Dedifferentiated amniotic fluid mesenchymal stem cell (primary cell): ENCODE data around the gene CGREF1.

Source experiments
- DNase-seq: peaks from one replicate; pipeline ENCODE4 v3.0.0-alpha.2; 2016; ENCODE audit errors: extremely low spot score

CGREF1 gene

GRCh38 chr2:27118525-27119329 is at the start of gene CGREF1:
TSS of gene CGREF1 (minus strand) at chr2:27119128. CDS start at chr2:27104366, 14,762 bp downstream.
- no peak for DNase-seq

DNA sequence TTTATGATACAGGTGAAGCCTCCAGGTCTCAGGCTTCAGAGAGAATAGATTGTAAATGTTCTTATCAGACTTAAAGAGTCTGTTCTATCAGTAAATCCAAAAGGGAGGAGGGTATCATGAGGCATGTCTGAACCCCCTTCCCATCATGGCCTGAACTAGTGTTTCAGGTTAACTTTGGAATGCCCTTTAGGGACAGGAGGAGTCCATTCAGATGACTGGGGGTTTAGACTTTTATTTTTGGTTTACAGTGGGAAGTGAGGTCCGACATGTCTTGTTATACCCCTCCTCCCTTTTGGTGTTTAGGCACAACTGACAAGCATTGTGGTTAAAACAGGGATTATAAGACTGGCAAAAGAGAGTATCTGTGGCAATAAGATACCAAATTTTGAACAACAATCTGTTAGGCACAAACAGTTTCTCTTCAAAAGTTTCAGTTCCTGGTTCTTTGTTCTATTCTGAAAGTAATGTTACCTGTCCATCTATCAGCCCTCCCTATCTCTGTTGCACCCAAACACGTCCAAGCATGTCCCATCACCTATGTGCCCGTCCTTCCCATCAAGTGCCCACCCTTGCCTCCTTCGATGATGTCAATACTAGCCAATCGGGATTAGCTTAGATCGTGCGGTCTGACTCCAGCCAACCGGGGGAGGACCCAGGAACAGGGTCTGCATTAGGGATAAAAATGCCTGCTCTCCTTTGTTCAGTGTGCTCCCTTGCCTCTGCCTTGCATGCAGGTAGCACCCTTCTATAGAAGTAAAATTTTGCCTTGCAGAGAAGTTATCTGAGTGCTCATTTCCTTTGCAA is 46.2 kb upstream of the CGREF1 start:
- no peak for DNase-seq

DNA sequence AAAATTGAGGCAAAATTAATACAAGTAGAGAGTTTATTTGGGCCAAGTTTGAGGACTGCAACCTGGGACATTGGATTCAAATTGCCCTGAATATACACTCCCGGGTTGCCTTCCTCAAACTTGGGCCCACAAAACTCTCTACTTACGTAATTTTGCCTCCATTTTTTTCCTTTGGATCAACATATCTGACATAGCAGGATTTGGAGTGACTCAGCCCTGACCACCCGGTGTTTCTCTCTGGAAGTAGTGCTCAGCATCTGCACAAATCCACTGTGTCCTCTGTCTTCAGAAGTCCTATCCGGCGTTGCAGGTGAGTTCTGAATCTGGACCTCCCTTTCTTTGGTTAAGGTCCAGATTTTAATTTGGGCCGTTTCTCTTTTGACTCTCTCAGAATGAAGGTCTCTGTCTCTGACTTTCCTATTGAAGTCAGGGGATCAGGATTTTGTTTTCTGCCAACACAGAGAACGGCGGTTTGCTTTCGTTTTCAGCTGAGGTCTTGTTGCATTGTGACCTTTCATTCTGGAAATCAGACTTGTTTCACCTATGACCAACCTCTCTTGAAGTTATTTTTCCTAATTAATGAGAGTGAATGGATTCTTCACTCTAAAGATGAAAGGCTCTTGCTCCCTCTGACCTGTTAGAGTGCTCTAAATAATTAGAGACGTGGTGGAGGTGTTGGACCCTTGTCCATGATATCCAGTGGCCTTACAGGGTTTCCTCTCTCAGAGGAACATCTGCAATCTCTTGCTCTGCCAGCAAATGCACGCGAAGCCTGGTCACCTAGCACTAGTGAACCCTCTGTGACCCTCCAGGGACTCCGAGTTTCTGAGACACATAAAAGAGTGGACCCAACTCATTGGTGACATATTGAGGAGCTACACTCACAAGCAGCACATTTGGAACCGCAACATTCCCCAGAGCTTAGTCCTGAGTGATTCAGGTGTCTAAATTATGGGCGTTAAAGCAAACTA is 43.5 kb upstream of the CGREF1 start:
- DNase-seq = no peak

- DNase-seq = no peak
Measured at GRCh38 chr2:27160191-27160590, 41.3 kb upstream of the CGREF1 start.

DNA sequence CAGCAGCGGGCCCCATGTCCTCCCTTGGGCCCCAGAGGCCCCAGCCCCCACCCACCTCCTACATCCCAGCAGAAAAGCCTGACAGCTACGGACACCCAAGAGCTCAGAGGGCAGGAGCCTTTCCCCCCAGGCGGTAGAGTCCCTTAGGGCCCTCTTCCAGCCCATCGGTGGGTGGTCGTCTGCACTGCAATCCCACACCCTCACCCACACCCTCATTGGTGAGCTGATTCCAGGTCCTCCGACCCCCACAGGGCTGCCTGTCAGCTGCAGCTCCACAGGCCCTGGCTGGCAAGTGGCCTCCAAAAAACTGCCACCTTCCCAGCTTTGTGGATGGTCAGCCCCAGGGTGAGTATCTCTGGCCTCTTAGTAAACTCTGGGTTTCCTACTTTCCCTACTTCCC is 40.3 kb upstream of the CGREF1 start:
- DNase-seq = no peak

DNA sequence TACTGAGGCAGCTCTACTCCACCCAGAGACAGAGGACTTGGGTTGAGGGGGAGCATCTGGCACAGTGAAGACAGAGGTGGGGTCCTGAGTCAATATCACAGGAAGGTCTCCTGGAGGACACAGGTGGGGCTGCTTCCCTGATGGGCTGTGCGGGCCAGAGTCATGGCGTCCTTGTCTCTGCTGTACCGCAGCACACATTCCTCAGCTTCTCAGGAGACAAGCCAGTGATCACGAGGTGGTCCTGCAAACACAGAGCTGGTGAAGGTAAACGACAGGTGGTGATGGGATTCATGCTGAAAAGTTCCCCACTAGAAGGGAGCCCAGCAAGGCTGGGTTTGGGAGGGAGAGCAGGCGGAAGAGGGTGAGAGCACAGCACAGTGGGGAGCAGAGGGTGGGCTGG is 39.5 kb upstream of the CGREF1 start:
- DNase-seq = no peak

DNA sequence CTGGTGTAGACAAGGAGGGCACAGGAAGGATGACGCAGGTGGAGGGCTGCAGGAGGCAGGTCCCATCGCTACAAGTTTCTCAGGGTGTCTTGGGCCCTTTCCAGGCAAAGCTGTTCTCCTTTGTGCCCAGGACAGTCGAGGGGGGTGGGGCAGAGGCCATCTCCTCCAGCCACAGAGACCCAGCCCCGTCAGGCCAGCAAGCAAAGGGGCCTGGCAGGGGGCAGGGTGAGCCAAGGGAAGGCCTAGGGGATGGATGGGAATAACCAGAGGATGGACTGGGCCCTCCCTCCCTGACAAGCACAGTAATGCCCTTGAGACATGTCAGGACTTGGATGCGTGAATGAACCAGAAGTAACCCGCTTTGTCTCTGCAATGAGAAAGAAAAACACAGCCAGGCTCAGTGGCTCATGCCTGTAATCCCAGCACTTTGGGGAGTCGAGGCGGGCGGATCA is 36.2 kb upstream of the CGREF1 start:
- DNase-seq = no peak

- DNase-seq = no peak
Measured at GRCh38 chr2:27154488-27154887, 35.6 kb upstream of the CGREF1 start.

GRCh38 chr2:27152796-27153464 is 34.0 kb upstream of the CGREF1 start:
- DNase-seq = no peak

GRCh38 chr2:27152102-27152795 is 33.3 kb upstream of the CGREF1 start:
- no peak for DNase-seq

DNA sequence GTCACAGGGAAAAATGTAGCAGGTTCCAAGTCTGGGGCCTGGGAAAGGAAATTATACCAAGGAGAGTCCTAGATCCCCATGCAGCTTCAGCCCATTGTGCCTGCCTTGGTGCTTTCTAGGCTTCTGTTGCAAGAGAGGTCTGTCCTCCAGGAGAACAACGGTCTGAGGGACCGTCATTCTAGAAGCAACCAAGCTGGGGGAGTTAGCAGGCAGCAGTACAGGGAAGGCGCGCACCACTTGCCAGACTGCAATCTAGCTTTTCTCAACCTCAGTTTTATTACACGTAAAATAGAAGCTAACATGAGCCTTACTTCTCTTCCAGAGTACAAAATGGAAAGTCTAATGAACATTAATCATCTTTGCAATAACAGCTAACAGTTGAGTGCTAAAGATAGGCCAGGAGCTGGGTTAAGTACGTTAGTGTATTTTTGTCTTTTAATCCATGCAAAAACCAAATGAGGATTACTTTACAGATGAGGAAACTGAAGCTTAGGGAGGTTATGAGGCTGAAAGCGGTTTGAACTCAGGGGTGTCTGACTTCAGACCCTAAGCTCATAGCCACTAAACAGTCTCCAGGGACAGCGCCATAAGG is 31.8 kb upstream of the CGREF1 start:
- no peak for DNase-seq

- no peak for DNase-seq
Measured at GRCh38 chr2:27149570-27150405, 30.9 kb upstream of the CGREF1 start.

DNA sequence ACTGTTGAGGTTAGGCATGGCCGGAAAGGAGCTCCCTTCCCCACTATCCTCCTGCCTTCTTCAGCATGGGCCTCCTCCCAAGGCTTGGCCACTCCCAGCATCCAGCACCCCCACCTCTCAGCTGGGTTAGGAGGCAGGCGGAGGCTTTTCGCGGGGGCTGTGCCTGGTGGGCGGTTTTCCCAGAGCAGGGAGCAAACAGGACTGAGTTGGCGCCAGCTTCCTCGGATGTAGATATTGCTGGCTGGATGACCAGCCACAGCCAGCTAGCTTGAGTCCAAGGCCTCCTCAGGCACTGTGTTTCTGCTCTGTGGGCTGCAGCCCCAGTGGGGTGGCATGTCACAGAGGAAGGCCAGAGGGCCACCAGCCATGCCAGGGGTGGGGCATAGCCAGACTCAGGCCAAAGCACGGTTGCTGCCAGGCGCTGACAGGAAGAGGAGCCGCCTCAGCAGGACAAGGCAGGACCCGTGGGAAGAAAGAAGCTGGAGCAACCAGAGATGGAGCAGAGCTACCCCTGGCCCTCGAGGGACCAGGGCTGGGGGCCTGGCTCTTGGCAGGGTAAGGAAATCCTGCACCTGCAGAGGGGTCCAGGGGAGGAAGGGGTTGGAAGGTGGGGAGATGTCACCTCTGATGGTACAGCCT is 30.0 kb upstream of the CGREF1 start, which contains the start of gene TCF23:
Gene TCF23 (plus strand): TSS at position 204 of the 639 bp plus-strand sequence. CDS start 130 bp downstream, at position 334.
- DNase-seq = no peak

- no peak for DNase-seq
Measured at GRCh38 chr2:27147935-27148334, 29.0 kb upstream of the CGREF1 start.

- DNase-seq = no peak
Measured at GRCh38 chr2:27145682-27146081, 26.8 kb upstream of the CGREF1 start.

- no peak for DNase-seq
Measured at GRCh38 chr2:27143285-27143684, 24.4 kb upstream of the CGREF1 start.

GRCh38 chr2:27139310-27139709 is 20.4 kb upstream of the CGREF1 start, which contains the start of gene PRR30:
TSS of gene PRR30 (minus strand) at chr2:27139410. CDS start at chr2:27138329, 1,081 bp downstream.
- no peak for DNase-seq

DNA sequence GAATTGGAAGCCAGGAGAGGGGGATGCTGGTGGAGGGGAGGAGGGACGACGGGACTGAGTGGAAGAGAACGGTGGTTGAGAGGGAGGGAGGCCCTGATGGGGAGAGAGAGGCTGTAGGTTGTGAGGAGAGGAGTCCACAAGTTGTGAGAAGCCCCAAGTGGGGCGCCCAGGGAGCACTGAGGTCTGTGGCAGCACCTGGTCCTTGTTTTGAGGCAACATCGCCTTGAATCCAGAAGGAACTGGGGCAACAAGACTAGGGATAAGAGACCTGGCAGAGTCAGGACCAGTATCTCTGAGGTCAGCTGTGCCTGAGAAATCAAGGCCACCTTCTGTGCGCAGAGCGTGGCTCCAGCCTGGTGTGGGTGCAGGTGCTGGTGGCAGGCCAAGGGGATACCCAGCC is 19.2 kb upstream of the CGREF1 start:
- no peak for DNase-seq
